Urothelium cell line (cell line): ENCODE measurements around the gene ARAP2.

Source experiments
- DNase-seq: peaks from one replicate; pipeline ENCODE4 v3.0.0; 2011; ENCODE audit warnings: low spot score, mixed read lengths
- FAIRE-seq: peaks from 2 replicates; lab custom pipeline; 2011; peaks lifted over from hg19 to GRCh38; lab: Jason Lieb, UNC

The ARAP2 gene

DNA sequence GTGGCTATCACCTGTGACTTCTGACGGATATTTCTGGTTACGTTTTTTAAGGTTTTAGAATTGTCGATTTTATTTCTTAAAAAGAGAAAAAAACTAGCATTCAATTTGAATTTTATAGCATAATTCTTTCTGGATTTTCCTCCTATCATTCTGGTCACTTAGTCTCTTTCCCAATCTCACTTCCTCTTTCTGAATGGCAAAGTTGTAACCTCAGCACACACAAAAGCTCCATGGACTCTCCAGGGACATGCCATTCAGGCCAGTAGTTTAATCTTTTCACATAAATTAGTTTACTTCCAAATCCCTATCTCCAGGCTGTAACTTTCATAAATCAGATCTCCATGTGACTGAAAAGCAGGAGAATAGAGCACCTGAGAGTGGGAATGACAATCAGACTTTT is 110.7 kb downstream of the ARAP2 start:
- FAIRE-seq (no peak), DNase-seq (no peak)

DNA sequence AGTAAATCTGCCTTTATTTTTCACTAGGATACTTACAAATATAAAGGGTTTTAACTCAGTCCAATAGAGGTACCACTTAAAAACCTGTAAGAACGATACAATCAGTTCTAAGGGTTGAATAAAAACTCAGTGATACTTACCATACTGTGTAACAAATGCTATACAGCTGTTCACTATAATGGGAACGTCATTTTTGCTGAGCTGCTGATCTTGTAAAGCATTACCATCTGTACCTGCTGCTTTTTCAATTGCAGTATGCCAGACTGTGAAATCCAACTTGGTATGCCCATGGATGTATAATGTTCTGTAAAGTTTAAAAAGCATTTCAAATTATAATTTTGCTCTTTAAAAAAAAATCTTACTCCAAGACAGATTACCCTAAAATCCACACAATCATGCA is 111.2 kb downstream of the ARAP2 start:
- DNase-seq (no peak), FAIRE-seq (no peak)

DNA sequence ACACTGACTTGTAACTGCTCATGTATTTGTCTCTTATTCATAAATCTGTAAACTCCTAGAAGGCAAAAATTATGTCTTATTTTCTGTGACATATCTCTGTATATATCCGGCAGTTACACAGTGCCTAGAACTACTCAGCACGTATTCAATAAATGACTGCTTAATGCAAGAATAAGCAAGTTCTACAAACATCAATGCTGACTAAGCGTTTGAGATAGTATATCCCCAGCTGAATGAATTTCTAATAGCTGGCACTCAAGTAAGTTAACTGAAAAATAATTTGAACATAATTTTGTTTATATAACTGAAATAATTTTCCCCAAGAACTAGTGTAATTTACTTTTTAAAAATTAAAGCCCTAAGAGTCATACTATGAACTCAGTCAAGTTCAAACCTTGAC is 113.7 kb downstream of the ARAP2 start:
- FAIRE-seq, result no peak

DNA sequence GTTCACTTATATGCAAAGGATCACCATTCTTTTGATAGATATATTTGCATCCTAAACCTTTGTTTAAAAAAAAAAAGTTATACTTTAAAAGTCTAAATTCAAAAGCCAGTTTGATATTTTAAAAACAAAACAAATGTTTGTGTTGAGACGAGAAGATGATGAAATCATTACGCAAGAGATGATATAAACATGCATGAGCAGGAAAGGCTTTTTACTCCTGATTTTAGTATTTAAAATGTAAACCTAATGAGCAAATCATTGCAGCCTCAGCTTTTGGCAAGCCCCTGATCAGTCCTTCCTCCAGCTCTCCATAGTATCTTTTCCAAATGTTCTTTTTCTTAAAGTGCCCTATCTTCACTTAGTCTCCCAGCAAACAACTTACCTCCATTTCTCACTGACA is 115.6 kb downstream of the ARAP2 start:
- FAIRE-seq (no peak), DNase-seq (no peak)

More for the DNA sequence above, 113.7 kb downstream of the ARAP2 start:
- no peak for DNase-seq

GRCh38 chr4:36123906-36124305 is 120.4 kb downstream of the ARAP2 start:
- no peak for DNase-seq
- FAIRE-seq, result no peak

DNA sequence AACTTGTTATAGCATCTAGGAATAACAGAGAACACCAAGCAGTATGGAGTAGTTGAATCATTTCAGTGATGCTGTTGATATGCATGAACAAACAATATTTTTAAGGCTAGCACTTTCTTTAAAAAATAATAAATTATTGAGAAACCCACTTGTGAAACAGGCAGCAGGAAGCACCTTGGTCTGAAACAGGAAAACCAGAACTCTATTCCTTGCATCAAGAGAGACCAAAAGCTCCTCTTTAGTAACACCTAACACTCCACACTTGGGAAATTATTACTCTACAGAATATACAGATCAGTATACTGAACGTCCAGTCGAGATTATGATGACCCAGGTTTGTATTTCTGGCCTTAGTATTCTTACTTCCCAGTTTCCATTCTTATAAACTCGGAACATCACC is 129.0 kb downstream of the ARAP2 start:
- DNase-seq (no peak), FAIRE-seq (no peak)

DNA sequence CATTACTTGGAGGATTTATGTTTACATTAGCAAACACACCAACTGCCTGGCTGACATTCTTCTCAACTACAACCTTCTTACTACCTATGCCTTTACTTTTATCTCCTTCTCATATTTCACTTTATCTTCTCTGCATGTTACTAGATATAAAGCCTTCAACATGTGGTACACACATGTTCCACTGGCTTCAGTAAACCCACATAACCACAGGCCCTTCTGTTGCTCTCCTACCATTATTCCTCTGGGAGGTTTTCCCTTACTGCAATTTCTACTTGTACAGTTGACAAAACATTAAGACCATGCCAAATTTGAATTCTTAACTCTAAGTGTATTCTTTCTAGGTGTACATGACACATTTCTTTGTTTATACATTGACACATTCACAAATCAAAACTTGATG is 133.1 kb downstream of the ARAP2 start:
- DNase-seq (no peak), FAIRE-seq (no peak)

DNA sequence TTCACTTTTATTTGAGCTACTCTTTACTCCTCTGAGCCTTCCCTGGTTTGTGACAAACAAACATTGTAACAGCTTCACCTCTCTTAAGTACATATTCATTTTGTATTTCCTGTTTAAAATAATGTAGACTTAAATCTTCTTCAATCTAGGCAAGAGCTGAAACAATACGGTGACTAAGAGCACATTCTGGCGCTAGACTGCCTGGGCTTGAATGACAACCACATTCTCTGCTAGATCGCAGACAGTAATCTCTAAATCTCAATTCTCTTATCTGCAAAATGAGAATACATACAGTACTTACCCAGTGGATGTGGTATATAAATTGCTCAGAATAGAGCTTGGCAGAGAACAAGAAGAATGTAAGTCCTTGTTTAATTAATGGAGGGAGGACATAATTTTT is 144.8 kb downstream of the ARAP2 start:
- DNase-seq (no peak), FAIRE-seq (no peak)

DNA sequence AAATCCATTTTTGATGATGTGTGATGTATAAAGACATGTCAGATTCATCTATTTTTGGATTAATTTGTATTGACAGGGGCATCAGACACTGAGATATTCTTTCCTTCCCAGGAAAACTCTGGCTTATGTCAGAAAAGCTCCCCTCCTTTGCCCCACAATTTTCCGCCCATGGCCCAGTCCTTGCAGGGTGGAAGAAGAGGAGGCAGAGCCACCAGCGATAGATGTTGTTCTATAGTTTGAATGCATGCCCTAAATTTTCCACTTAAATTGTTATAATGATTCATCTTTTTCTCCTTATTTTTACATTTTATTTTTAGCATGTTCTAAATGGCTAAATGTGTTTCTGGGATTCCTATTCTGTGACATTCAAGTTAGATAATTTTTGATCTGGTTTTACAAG is 149.3 kb downstream of the ARAP2 start:
- FAIRE-seq (no peak), DNase-seq (no peak)

DNA sequence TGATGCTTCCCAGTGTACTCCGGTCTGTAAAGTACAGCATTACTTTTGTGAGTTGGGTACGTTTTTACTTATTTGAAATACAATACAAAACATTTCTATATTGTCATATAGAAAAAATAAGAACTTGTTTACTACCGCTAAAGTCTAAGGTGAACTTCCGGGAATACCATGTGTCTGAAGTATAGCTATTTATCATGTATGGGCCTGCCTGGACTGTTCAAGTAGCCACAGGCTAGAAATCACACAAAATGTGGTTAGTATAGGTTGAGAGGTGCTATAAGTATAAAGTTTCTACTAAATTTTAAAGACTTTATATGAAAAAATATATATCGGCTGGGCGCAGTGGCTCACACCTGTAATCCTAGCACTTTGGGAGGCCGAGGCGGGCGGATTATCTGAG is 152.3 kb downstream of the ARAP2 start:
- DNase-seq, result no peak
- FAIRE-seq, result no peak

DNA sequence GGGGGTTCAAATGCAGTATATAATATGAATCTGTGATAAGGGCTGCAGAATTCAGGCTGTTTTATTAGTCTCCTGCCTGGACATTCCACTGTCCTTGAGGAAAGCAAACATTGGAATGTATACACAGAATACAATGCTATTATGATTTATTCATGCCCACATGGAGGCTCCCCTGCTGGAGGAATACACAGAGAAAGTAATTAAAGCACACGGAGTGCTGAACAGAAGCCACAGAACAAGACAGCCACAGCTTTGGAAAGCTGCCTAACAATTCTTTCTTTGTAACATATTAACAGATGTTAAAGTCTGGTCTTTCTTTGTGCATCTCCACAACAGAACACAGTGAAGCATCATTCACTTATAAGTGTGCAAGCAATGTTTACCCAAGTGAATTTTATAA is 155.8 kb downstream of the ARAP2 start:
- no peak for DNase-seq
- FAIRE-seq, result no peak

- no peak for FAIRE-seq
- no peak for DNase-seq
Observed at GRCh38 chr4:36086261-36086786, 158.0 kb downstream of the ARAP2 start.

DNA sequence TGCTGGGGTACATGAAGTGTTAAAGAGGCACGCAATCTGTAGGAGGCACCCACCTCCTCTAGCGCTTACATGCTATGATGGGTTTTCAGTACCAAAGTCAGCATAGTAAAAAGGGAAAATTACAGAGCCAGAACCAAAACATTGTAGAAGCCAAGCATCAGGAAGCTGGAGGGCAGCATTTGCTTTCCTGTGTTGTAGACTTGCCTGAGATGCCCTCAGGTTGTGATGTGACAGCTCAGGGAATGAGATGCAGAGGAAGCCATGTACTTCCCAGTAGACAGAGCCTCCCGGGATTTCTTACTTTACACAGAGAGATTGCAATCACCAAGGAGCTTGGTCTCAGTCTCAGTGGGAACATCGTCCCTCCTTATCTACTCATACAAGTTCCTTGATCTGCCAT is 161.5 kb downstream of the ARAP2 start:
- FAIRE-seq, result no peak
- no peak for DNase-seq

DNA sequence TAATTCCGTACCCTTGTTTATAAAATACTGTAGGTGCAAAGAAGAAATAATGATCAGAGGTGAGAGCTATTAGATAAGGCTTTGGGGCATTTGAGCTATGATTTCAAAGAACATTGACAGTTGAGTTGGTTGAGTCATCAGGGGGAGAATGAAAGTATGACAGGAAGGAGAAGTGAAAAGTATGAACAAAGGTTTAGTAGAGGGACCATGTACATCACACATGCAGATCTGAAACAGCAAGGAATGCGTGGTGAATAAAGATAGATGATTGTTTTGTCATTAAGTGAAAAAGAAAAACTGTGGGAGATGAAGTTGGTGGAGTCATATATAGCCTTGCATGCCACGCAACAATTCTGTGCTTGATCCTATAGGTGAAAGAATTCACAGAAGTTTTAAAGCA is 163.1 kb downstream of the ARAP2 start:
- FAIRE-seq (no peak), DNase-seq (no peak)

DNA sequence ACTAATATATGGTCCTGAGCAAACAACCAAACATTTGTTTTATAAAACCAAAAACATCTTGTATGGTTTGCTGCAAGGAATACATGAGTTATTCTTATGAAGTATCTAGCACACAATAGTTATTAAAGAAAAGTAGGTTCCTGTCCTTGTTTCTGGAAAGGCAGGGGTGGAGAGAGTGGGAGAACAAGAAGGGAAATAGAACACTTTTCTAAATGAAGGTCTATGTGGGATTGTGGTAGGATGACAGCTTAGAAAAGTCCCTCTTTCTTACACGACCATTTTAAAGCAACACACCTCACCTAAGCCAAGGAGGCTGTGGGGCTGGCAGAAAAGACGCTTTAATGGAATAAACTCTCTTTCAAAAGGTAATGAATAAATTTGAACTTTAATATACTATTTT is 164.6 kb downstream of the ARAP2 start:
- FAIRE-seq, result no peak
- no peak for DNase-seq

- DNase-seq, result no peak
- FAIRE-seq, result no peak
Observed at GRCh38 chr4:36078319-36078718, 166.0 kb downstream of the ARAP2 start.

DNA sequence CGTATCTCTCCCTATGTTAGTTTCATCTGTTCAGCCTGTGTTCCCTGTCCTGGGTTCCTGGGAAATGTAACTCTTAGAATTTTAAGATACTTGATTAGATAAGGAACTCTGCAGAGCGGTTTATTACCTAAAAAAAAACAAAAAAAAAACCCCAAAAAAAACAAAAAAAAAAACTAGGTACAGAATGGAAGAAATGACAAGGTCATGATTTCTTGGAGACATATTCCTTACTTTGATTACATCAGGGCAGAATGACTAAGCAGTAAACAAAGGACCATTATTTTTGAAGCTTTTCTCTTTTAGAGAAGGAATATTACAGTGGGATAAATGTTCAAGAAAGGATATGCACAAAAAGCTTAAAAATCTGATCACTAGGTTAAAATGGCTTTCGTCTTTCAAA is 171.8 kb downstream of the ARAP2 start:
- FAIRE-seq (no peak), DNase-seq (no peak)

DNA sequence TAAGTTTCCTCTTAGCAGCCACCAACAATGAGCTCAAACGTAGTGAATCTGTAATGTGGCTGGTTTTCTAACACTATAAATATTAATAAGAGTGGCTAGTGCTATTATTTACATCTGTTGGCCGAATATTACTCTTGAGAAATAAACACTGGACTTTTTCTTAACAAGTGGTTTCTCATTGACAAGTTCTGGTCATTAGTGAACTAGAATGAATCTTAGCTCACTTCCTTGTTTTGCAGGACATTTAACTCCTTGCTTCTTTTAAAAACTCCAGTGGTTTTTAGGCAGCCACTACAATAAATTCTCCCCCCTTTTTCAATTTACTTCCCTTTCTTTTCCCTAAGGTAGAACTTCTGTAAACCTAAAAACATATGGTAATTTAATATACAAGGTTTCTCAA is 177.2 kb downstream of the ARAP2 start:
- DNase-seq (no peak), FAIRE-seq (no peak)

DNA sequence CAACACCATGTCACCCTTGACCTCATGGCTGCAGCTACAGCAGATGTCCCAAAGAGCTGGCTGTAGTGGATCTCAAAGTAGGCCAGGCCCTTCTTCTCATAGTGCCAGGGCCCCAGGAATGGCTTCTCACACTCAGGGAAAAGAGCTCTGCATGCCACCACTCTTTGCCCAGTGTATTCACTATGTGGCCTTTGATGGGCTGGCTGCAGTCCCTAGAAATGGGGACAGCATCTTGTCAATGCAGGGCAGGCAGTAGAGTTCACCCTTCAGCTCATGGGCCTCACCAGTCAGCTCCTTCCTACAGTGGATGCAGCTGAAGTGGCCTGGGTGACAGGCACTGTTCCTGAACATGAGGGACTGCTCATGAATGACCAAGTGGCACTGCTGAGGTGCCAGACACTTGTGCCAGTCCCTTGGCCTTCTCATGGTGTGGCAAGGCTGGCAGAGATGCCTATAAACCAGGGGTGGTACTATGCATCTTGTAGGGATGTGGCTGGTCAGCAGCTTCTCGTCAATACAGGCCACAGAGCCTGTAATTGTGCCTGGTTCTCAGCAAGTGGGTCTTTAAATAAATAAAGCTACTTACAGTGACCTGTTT is 178.9 kb downstream of the ARAP2 start:
- DNase-seq (no peak), FAIRE-seq (peak; percentile 89)

DNA sequence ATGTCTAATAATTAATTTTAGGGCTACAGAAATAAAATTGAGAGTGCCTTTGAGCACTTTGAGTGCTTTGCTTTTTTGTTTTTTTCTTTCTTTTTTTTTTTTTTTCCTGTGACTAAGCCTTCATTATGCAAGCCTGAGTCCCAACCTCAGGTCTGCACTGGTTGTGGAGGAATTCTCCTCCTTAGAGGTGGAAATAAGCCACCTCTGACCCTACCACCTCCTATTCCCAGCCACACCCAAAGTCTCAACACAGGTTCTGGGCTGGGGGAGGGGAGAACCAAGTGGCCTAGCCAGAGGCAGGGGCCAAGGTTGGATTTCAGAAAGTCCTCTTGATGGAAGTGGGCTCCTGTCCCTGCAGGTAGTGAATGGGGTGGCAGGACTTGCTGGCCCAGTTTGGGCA is 180.2 kb downstream of the ARAP2 start:
- FAIRE-seq, result no peak

GRCh38 chr4:36056136-36056535 is 188.2 kb downstream of the ARAP2 start:
- FAIRE-seq (no peak), DNase-seq (no peak)

More for the DNA sequence above, 180.2 kb downstream of the ARAP2 start:
- DNase-seq, result no peak

DNA sequence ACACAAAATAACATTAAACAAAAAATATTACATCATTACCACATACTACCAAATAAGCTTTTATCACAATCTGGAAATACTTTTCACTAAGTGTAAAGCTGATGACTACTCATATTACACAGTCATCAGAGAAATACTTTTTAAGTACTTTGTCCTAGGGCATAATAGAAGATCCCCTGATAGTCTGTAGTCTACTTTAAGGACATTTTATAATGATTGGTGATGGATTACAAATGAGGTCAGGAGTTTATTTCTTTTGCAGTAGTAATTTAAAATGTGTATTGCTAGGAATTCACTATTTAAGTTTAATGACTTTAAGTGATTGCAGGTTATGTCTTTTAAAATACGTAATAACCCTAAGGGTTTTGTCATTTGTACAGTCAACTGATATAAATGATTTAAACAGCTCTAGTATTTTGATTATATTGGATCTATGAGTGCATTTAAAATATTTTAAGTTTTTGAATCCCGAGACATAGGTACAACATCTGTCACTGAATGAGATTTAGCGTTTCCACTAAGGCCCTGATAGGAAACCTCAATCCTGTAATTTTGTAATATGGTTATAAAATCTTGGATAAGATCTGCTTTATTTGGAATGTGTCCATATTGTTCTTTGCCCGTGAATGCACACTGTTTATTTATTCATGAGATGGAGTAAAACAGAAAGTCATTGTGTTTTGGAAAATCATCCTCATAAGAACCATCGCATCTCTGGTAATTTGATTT is 189.5 kb downstream of the ARAP2 start:
- DNase-seq, result no peak
- peak; percentile 48 for FAIRE-seq

DNA sequence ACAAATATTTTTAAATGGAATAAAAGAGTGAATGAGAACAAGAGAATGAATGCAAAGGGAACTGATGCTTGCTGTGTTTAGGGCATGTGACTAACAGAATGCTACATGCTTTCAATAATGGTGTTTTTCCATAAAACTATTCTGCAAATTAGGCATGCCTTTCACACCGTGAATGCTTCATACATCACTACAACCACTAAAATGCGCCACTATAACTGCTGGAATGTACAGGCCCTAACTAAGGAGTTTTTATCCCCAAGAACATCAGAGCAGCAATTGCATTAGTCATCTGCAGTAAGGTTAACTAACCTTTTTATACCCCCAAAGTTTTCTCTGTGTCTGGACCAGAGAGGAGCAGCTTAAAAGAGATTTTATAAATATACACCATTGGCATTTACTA is 190.4 kb downstream of the ARAP2 start:
- no peak for FAIRE-seq
- DNase-seq, result no peak
